Measurements from ENCODE around the gene CDK5. TPM values are rescaled to one million over a fixed set of nuclear protein-coding genes. Genes with fewer than 3 reads are reported as not detected.

CDK5 gene
- total and polyA plus RNA-seq, 9 of the 15 experiments (the other 6 are each of a cell fraction or from before 2014, with no cell fraction given) = 3.2 to 38.0 (median 27.5) TPM

DNA sequence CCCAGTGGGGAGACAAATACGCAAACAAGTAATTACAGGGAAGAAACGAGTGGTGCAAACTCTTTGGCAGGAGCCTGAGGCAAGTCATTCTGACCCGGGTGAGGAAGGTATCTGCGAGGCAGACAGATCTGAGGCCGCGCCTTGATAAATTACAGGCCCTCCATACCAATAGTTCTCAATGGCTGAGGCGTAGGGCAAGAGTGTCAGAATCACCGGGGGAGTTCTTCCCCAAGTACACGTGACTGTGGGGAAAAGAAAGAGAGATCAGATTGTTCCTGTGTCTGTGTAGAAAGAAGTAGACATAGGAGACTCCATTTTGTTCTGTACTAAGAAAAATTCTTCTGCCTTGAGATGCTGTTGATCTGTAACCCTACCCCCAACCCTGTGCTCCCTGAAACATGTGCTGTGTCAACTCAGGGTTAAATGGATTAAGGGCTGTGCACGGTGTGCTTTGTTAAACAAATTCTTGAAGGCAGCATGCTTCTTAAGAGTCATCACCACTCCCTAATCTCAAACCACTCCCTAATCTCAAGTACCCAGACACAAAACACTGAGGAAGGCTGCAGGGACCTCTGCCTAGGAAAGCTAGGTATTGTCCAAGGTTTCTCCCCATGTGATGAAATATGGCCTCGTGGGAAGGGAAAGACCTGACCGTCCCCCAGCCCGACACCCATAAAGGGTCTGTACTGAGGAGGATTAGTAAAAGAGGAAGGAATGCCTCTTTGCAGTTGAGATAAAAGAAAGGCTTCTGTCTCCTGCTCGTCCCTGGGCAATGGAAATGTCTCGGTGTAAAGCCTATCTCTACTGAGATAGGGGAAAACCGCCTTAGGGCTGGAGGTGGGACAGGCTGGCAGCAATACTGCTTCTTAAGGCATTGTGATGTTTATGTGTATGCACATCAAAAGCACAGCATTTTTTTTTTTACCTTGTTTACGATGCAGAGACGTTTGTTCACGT, 30.6 kb downstream of the CDK5 start (continued):
- peak; percentile 91; the same call in 1 of the 2 replicates for TF ChIP-seq RREB1 (CRISPR knock-in tag; IDR thresholded peaks at IDR 0.05)
- TF ChIP-seq, protein P1, sequence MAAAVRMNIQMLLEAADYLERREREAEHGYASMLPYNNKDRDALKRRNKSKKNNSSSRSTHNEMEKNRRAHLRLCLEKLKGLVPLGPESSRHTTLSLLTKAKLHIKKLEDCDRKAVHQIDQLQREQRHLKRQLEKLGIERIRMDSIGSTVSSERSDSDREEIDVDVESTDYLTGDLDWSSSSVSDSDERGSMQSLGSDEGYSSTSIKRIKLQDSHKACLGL (CRISPR knock-in tag; IDR thresholded peaks at IDR 0.05; ENCODE audit: borderline replicate concordance, poor library complexity, severe bottlenecking) = peak; percentile 73
- peak; percentile 94 for TF ChIP-seq HIVEP1 (CRISPR knock-in tag; IDR thresholded peaks at IDR 0.05)
- TF ChIP-seq, protein P2, sequence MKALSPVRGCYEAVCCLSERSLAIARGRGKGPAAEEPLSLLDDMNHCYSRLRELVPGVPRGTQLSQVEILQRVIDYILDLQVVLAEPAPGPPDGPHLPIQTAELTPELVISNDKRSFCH (CRISPR knock-in tag; IDR thresholded peaks at IDR 0.05) = peak; percentile 77; the same call in 1 of the 2 replicates
- TF ChIP-seq, protein P2 (tag; IDR thresholded peaks at IDR 0.05) = peak; percentile 99
- peak; percentile 93 for TF ChIP-seq ZNF197 (CRISPR knock-in tag; IDR thresholded peaks at IDR 0.05; ENCODE audit: low read depth)
- 0 out of 2 replicates have a peak, but pooled peaks have one; percentile 20 for TF ChIP-seq CGGBP1 (CRISPR knock-in tag; IDR thresholded peaks at IDR 0.05)
- TF ChIP-seq, protein P3, sequence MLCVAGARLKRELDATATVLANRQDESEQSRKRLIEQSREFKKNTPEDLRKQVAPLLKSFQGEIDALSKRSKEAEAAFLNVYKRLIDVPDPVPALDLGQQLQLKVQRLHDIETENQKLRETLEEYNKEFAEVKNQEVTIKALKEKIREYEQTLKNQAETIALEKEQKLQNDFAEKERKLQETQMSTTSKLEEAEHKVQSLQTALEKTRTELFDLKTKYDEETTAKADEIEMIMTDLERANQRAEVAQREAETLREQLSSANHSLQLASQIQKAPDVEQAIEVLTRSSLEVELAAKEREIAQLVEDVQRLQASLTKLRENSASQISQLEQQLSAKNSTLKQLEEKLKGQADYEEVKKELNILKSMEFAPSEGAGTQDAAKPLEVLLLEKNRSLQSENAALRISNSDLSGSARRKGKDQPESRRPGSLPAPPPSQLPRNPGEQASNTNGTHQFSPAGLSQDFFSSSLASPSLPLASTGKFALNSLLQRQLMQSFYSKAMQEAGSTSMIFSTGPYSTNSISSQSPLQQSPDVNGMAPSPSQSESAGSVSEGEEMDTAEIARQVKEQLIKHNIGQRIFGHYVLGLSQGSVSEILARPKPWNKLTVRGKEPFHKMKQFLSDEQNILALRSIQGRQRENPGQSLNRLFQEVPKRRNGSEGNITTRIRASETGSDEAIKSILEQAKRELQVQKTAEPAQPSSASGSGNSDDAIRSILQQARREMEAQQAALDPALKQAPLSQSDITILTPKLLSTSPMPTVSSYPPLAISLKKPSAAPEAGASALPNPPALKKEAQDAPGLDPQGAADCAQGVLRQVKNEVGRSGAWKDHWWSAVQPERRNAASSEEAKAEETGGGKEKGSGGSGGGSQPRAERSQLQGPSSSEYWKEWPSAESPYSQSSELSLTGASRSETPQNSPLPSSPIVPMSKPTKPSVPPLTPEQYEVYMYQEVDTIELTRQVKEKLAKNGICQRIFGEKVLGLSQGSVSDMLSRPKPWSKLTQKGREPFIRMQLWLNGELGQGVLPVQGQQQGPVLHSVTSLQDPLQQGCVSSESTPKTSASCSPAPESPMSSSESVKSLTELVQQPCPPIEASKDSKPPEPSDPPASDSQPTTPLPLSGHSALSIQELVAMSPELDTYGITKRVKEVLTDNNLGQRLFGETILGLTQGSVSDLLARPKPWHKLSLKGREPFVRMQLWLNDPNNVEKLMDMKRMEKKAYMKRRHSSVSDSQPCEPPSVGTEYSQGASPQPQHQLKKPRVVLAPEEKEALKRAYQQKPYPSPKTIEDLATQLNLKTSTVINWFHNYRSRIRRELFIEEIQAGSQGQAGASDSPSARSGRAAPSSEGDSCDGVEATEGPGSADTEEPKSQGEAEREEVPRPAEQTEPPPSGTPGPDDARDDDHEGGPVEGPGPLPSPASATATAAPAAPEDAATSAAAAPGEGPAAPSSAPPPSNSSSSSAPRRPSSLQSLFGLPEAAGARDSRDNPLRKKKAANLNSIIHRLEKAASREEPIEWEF (CRISPR knock-in tag; IDR thresholded peaks at IDR 0.05) = peak; percentile 88
- peak; percentile 33 for TF ChIP-seq CREM (IDR thresholded peaks at IDR 0.05; ENCODE audit: low read depth)
- TF ChIP-seq ARID1B (IDR thresholded peaks at IDR 0.05) = peak; percentile 90
- TF ChIP-seq DEAF1 (CRISPR knock-in tag; IDR thresholded peaks at IDR 0.05) = 0 out of 2 replicates have a peak, but pooled peaks have one; percentile 47

Data from K562 (cell line).